H4 (cell line): ENCODE data around the gene CAPN15. TPM values are rescaled to one million over a fixed set of nuclear protein-coding genes. Genes with fewer than 3 reads are reported as not detected.

ENCODE experiments used
- DNase-seq: peaks from one replicate; pipeline ENCODE4 v3.0.0-alpha.2; 2015; ENCODE audit warnings: low spot score
- total RNA-seq: library from RNA; depleted of rRNA; stranded (reverse); fragments of >200 nt; shearing (Covaris generic); gene quantifications from 2 replicates; pipeline ENCODE4 v1.2.3, GENCODE V29; 2014

CAPN15 gene
- total RNA-seq, 1 experiment from 2014 or later, result 4.4 TPM

DNA sequence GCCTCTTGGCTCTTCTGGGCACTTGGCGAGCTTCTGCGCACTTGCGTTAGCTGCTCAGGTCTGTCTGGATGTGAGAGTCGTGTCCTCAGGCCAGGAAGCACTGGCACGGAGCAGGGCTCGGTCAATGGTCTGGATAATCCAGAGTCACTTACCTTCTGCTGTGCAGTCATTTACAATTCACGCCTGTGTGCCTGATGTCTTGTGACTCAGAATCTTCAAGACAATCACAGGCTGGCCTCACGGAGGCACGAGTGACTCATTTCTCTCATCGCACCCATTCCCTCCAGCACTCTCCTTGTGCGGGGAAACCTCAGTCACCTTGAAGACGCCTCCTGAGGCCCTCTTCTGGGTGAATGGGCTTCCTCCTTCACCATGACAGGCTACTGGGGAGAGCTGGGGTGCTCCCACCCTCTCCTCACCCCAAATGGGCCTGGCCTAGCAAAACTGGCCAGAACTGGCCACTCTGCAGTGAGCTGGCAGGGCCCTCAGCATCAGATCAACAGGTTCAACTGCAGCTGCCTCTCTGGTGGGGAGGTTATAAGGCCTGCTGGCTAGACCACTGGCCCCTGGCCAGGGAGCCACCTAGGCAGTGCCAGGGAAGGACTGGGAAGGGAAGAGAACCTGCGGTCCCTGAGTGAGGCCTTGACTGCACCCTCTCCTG lies 1.9 kb upstream of the CAPN15 start:
- DNase-seq, result peak; percentile 65

GRCh38 chr16:526181-527014 lies 1.1 kb upstream of the CAPN15 start:
- no peak for DNase-seq

DNA sequence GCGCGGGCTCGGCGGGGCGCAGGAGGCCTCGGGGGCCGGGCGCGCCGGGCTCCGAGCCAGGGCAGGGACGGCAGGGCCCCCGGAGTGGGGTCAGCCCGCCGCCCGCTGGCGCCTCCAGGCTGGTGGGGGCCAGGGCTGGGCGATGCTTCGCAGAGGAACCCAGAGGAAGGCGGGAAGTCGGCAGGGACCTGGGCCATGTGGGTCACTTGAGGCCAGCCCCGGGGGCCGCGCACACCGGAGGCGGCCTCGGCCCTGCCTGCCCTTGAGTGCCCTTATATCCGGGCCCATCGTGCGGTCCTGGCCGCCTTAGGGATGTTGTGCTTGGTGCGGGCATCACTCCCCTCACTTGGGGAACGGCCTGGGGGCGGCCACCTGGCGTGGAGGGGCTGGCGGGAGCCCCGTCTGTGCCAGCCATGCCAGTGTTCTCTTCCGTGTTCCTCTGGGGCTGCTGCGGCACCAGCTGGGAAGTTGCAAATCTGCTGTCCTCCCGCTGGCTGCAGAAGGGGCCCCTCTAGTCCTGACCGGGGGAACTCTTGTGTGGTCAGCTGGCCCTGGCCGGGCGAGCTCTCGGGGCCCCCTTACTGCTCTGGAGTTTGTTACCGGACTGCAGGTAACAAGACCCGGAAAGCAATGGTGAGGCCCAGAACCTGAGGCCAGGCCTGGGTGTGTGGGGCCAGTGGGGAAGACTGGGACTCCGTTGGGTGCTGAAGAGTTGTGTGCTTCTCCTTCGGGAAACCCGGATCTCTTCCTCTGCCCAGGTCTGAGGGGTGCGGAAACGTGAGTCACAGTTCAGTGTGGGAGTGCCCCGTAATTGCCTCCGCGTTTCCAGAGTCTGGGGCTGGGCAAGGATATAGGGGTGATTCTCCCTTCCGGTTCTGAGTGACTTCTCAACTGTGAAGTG lies 849 bp downstream of the CAPN15 start:
- peak; percentile 24 for DNase-seq

DNA sequence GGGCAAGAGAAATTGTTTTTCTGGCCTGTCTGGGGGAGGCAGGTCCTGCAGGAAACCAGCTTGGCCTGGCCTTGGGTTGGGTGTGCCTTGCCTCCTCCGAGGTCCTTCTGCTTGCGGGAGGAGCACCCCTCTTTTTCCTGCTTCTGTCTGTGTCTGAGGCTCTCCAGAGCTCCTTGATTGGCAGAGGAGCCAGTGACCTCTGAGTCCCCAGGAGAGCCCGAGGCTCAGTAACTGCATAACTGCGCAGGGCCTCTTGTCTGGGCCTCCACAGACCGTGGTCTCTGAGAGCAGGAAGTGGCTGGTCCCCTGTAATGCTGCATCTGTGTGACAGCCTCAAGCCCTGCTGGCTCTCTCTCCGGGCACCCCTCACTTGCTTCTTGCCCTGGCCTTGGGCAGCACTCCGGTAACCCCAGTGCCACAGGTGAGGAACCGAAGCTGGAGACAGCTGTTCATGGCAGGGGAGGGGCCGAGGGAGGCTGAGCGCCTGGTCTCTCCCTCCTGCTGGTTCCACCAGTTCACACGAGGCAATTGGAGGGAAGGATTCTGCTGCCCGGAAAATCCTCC lies 1.6 kb downstream of the CAPN15 start:
- DNase-seq, result no peak

- no peak for DNase-seq
Observed at GRCh38 chr16:530111-530817, 2.8 kb downstream of the CAPN15 start.

GRCh38 chr16:531494-532125 lies 4.1 kb downstream of the CAPN15 start:
- no peak for DNase-seq

- DNase-seq, result no peak
Observed at GRCh38 chr16:533391-534123, 6.0 kb downstream of the CAPN15 start.

- no peak for DNase-seq
Observed at GRCh38 chr16:534135-534534, 6.6 kb downstream of the CAPN15 start.

- no peak for DNase-seq
Observed at GRCh38 chr16:534856-535445, 7.4 kb downstream of the CAPN15 start.

DNA sequence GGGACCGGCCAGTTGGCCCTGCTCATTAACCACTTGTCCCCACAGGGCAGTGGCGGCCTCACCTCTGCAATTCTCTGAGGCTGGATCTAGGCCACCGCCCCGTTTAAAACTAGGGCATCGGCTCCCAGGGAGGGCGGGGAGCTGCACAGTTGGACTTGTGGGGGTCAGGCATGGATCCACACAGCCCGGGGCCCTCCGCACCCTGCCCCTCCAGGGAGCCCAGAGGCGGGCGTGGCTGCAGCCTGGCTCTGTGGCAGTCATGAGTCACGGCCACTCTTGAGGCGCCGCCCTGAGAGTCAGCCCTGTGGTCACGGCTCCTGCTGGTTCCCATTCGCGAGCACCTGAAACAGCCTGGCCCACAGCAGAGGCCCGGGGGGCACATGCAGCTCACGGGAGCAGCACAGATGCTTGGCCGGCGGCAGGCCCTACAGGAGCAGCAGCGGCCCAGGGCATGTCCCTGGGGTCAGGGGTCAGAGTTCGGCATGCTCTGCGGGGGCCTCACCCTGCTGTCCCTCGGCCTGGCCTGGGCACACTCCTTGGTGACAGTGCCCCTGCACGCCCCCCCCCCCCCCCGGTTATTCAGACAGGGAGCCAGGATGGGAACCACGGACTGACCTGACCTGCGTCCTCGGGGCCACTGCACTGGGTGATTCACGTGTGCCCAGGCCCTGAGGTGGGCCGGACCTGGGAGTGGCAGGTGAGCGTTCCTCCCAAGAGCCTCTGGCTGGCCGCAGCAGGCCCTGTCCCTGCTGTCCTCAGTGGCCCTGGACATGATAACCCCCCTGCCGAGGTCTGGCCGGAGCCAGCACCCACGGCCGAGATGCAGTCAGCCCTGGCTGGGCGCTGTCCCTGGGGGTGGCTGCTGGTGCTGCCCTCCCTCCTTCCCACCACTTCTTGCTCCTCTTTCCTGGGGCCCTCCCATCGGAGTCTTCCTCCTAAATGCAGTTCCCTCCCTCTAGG lies 8.2 kb downstream of the CAPN15 start:
- DNase-seq, result peak; percentile 60

GRCh38 chr16:536746-537145 lies 9.2 kb downstream of the CAPN15 start:
- no peak for DNase-seq

GRCh38 chr16:537415-538335 lies 10.2 kb downstream of the CAPN15 start:
- DNase-seq, result no peak

- DNase-seq, result no peak
Observed at GRCh38 chr16:539901-540530, 12.5 kb downstream of the CAPN15 start.

- DNase-seq, result no peak
Observed at GRCh38 chr16:540645-541340, 13.3 kb downstream of the CAPN15 start.

DNA sequence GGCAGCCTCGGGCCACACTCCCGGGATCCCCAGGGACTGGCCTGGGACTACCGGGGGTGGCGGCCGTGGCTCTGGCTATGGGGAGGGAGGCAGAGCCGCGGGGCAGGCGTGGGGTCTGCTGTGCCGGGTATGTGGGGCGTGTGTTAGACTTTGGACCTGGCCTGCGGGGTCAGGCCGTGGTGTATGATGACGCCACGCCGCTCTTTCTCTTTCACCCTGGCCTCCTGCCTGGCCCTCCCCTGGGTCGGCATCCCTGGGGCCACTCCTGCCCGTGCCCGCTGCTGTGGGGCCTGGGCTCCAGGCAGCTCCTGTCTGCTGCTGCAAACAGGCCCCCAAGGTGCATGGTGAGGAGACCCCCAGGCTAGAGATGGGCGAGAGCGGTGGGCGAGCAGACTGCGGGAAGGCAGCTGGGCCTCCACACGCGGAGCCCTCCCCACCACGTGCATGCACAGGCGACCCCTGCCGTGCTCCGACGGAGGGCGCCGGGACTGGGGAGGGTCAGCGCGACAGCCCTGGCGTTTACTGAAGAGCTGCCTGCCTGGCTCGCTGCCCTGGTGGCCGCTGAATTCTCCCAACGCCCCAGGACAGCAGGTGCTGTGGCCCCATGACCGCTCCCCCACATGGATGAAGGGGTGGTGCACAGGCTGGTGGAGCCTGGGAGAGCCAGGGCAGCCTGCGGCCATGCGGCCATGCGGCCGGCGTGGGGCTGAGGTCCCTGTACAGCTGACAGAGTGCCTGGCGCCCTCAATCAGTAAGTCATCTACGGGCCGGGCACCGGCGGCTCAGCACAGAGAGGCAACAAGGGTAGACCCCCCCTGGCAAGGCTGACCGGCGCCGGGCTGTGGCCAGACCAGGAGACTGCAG lies 16.0 kb downstream of the CAPN15 start:
- DNase-seq, result no peak
